GM18498 (cell line): ENCODE data around the gene GFOD1.

Source experiments
- ATAC-seq: cut with Tn5 transposase; IDR thresholded peaks from one replicate; pipeline ENCODE4 v1.9.1; 2021; ENCODE audit warnings: mild to moderate bottlenecking, moderate library complexity; ENCODE audit not compliant: unreplicated experiment

GFOD1 gene

GRCh38 chr6:13486679-13487121 is 700 bp downstream of the GFOD1 start:
- peak; percentile 35 for ATAC-seq

- peak; percentile 15 for ATAC-seq
Measured at GRCh38 chr6:13485923-13486562, 1.4 kb downstream of the GFOD1 start.

- no peak for ATAC-seq
Measured at GRCh38 chr6:13485303-13485702, 2.1 kb downstream of the GFOD1 start.

- ATAC-seq = no peak
Measured at GRCh38 chr6:13484827-13485226, 2.6 kb downstream of the GFOD1 start.

- no peak for ATAC-seq
Measured at GRCh38 chr6:13484138-13484708, 3.2 kb downstream of the GFOD1 start.

GRCh38 chr6:13480631-13481501 is 6.5 kb downstream of the GFOD1 start:
- no peak for ATAC-seq

- ATAC-seq = no peak
Measured at GRCh38 chr6:13479971-13480434, 7.4 kb downstream of the GFOD1 start.

GRCh38 chr6:13479206-13479800 is 8.1 kb downstream of the GFOD1 start:
- ATAC-seq = no peak

GRCh38 chr6:13478525-13478966 is 8.9 kb downstream of the GFOD1 start:
- no peak for ATAC-seq

- no peak for ATAC-seq
Measured at GRCh38 chr6:13474787-13475186, 12.6 kb downstream of the GFOD1 start.

GRCh38 chr6:13474360-13474759 is 13.0 kb downstream of the GFOD1 start:
- no peak for ATAC-seq

GRCh38 chr6:13473768-13474165 is 13.6 kb downstream of the GFOD1 start:
- no peak for ATAC-seq

GRCh38 chr6:13472976-13473767 is 14.2 kb downstream of the GFOD1 start:
- ATAC-seq = no peak

GRCh38 chr6:13472099-13472498 is 15.3 kb downstream of the GFOD1 start:
- ATAC-seq = no peak

GRCh38 chr6:13471184-13471583 is 16.2 kb downstream of the GFOD1 start:
- ATAC-seq = no peak

- ATAC-seq = no peak
Measured at GRCh38 chr6:13470238-13471140, 16.9 kb downstream of the GFOD1 start.

- no peak for ATAC-seq
Measured at GRCh38 chr6:13469693-13470092, 17.7 kb downstream of the GFOD1 start.

- ATAC-seq = no peak
Measured at GRCh38 chr6:13468839-13469238, 18.6 kb downstream of the GFOD1 start.

- ATAC-seq = no peak
Measured at GRCh38 chr6:13467216-13467600, 20.2 kb downstream of the GFOD1 start.
